ENCODE results near the gene ZC3H10.

GRCh38 chr12:56078931-56079722 lies 38.9 kb upstream of the ZC3H10 start:
- TF ChIP-seq POLR2AphosphoS5 (IDR thresholded peaks at IDR 0.05) = peak; percentile 39 to 58
- TF ChIP-seq POLR2A (IDR thresholded peaks at IDR 0.05) = peak in 2 of 4 donors; percentile 34 to 43
- no peak for TF ChIP-seq EP300 (IDR thresholded peaks at IDR 0.05)
- TF ChIP-seq, protein P1, sequence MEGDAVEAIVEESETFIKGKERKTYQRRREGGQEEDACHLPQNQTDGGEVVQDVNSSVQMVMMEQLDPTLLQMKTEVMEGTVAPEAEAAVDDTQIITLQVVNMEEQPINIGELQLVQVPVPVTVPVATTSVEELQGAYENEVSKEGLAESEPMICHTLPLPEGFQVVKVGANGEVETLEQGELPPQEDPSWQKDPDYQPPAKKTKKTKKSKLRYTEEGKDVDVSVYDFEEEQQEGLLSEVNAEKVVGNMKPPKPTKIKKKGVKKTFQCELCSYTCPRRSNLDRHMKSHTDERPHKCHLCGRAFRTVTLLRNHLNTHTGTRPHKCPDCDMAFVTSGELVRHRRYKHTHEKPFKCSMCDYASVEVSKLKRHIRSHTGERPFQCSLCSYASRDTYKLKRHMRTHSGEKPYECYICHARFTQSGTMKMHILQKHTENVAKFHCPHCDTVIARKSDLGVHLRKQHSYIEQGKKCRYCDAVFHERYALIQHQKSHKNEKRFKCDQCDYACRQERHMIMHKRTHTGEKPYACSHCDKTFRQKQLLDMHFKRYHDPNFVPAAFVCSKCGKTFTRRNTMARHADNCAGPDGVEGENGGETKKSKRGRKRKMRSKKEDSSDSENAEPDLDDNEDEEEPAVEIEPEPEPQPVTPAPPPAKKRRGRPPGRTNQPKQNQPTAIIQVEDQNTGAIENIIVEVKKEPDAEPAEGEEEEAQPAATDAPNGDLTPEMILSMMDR (IDR thresholded peaks at IDR 0.05) = peak; percentile 66 to 89 (median 82)

Measured in upper lobe of left lung (tissue), 4 donors.